Measurements from ENCODE around the gene FBXL13. TPM values are rescaled to one million over a fixed set of nuclear protein-coding genes. Genes with fewer than 3 reads are reported as not detected.

FBXL13 gene
- total and polyA plus RNA-seq, 10 of the 15 experiments (the other 5 are each of a cell fraction or from before 2014, with no cell fraction given) = 0.08 to 0.95 (median 0.28) TPM; not detected in 2

- TF ChIP-seq GABPA (IDR thresholded peaks at IDR 0.05; ENCODE audit: low read depth) = no peak
- TF ChIP-seq ZNF622 (IDR thresholded peaks at IDR 0.05) = no peak
- no peak for TF ChIP-seq IRF5 (IDR thresholded peaks at IDR 0.05; ENCODE audit: borderline replicate concordance)
- TF ChIP-seq SUZ12 (IDR thresholded peaks at IDR 0.05; ENCODE audit: unreplicated experiment) = no peak
- TF ChIP-seq DPF2 (IDR thresholded peaks at IDR 0.05) = no peak
- TF ChIP-seq YY1 (IDR thresholded peaks at IDR 0.05; ENCODE audit: low read depth, low read length) = no peak
- 0 out of 2 replicates have a peak, but pooled peaks have one; percentile 41 for TF ChIP-seq MEF2A (IDR thresholded peaks at IDR 0.05; ENCODE audit: insufficient read depth, low read depth, low read length)
- peak; percentile 84 for TF ChIP-seq IRF4 (IDR thresholded peaks at IDR 0.05; ENCODE audit: low read depth, low read length)
- TF ChIP-seq POU2F2 (IDR thresholded peaks at IDR 0.05; ENCODE audit: borderline replicate concordance, low read depth, low read length) = no peak
- TF ChIP-seq MYC (IDR thresholded peaks at IDR 0.05; ENCODE audit: insufficient read depth, insufficient read length, insufficient replicate concordance, low read length, severe bottlenecking) = no peak
- TF ChIP-seq E2F8 (IDR thresholded peaks at IDR 0.05; ENCODE audit: low read depth, partially characterized antibody) = no peak
- TF ChIP-seq IKZF1 (conservative IDR thresholded peaks at IDR 0.05) = no peak
- no peak for TF ChIP-seq MYB (IDR thresholded peaks at IDR 0.05; ENCODE audit: borderline replicate concordance, low read depth, low read length)
- TF ChIP-seq BCL11A (IDR thresholded peaks at IDR 0.05; ENCODE audit: low read depth, low read length) = peak; percentile 69; the same call in 1 of the 2 replicates
- TF ChIP-seq ZNF24 (IDR thresholded peaks at IDR 0.05) = no peak
- no peak for TF ChIP-seq SMC3 (IDR thresholded peaks at IDR 0.05; ENCODE audit: borderline replicate concordance, low read length)
- TF ChIP-seq ATF2 (IDR thresholded peaks at IDR 0.05; ENCODE audit: low read length) = peak; percentile 90
- peak; percentile 34 to 38; a peak in 2 of 4 replicates for TF ChIP-seq BHLHE40 (IDR thresholded peaks at IDR 0.05; ENCODE audit: borderline replicate concordance in 1 of 2, low read depth in 2 of 2, low read length in 1 of 2)
- TF ChIP-seq TBL1XR1 (IDR thresholded peaks at IDR 0.05; ENCODE audit: low read depth, low read length) = no peak
- TF ChIP-seq ATF7 (IDR thresholded peaks at IDR 0.05; ENCODE audit: low read depth) = peak; percentile 62
- TF ChIP-seq BCL3 (IDR thresholded peaks at IDR 0.05; ENCODE audit: borderline replicate concordance, insufficient read depth, low read depth, low read length, poor library complexity, severe bottlenecking) = no peak
- no peak for TF ChIP-seq POLR2A (IDR thresholded peaks at IDR 0.05; ENCODE audit: low read depth, low read length)
- TF ChIP-seq PAX8 (IDR thresholded peaks at IDR 0.05) = no peak
- no peak for TF ChIP-seq HDAC6 (IDR thresholded peaks at IDR 0.05; ENCODE audit: unreplicated experiment)
- TF ChIP-seq CBFB (IDR thresholded peaks at IDR 0.05; ENCODE audit: low read depth) = peak; percentile 58; the same call in 1 of the 2 replicates
- TF ChIP-seq NFYB (IDR thresholded peaks at IDR 0.05; ENCODE audit: insufficient read depth, low read depth, low read length) = no peak
- TF ChIP-seq BRCA1 (IDR thresholded peaks at IDR 0.05; ENCODE audit: low read depth, low read length) = no peak
These were observed 239.6 kb downstream of the FBXL13 start (continued) for GRCh38 chr7:102834999-102835398.

Data from GM12878 (cell line).